Effector memory CD8-positive, alpha-beta T cell (primary cell): ENCODE measurements around the gene CELA3A.
"Not testable (repeated sequence)": the region's sequence is repeated elsewhere in the genome, so short reads cannot be mapped to it uniquely, and the experiment has no call there.

Experiments
- ATAC-seq: fragments of 150-1000 bp; cut with Tn5 transposase; replicated peaks from 2 replicates; pipeline ENCODE4 v1.10.0; 2021; ENCODE audit warnings: mild to moderate bottlenecking, moderate library complexity
- DNase-seq, 3 experiments: peaks; one replicate each; pipeline ENCODE4 v3.0.0; 2021
- H3K27ac Mint-ChIP-seq, 2 donors: one replicate each; pipeline ENCODE4 v1.8.0; 2022; ENCODE audit warnings: mild to moderate bottlenecking in 2 of 2, mixed read lengths in 2 of 2, moderate library complexity in 2 of 2
- H3K27me3 Mint-ChIP-seq, 2 donors: one replicate each; pipeline ENCODE4 v1.8.0; 2022; ENCODE audit warnings: mixed read lengths in 2 of 2
- H3K36me3 Mint-ChIP-seq: one replicate; pipeline ENCODE4 v1.8.0; 2022; ENCODE audit warnings: mild to moderate bottlenecking, moderate library complexity, mixed read lengths; ENCODE audit not compliant: insufficient read depth
- H3K4me1 Mint-ChIP-seq, 2 donors: one replicate each; pipeline ENCODE4 v1.8.0; 2022; ENCODE audit warnings: low read depth in 2 of 2, mixed read lengths in 2 of 2
- H3K4me3 Mint-ChIP-seq, 2 donors: one replicate each; pipeline ENCODE4 v1.8.0; 2022; ENCODE audit warnings: mild to moderate bottlenecking in 2 of 2, mixed read lengths in 2 of 2, moderate library complexity in 2 of 2
- H3K9me3 Mint-ChIP-seq, 2 donors: one replicate each; pipeline ENCODE4 v1.8.0; 2022; ENCODE audit warnings: mixed read lengths in 2 of 2

CELA3A gene

DNA sequence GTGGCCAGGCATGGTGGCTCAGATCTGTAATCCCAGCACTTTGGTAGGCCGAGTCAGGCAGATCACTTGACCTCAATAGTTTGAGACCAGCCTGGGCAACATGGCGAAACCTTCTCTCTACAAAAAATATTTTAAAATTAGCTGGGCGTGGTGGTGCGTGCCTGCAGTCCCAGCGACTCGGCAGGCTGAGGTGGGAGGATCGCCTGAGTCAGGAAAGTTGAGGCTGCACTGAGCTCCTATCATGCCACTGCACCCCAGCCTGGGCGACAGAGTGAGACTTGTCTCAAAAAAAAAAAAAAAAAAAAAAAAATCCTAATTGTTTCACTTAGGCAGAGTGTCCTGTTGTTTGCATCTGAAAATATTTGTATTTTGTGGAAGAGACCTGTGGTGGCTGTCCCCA, 6.7 kb upstream of the CELA3A start:
- not testable (repeated sequence) for H3K4me3 Mint-ChIP-seq, H3K9me3 Mint-ChIP-seq, H3K36me3 Mint-ChIP-seq, H3K27me3 Mint-ChIP-seq, H3K27ac Mint-ChIP-seq, H3K4me1 Mint-ChIP-seq, DNase-seq, ATAC-seq

DNA sequence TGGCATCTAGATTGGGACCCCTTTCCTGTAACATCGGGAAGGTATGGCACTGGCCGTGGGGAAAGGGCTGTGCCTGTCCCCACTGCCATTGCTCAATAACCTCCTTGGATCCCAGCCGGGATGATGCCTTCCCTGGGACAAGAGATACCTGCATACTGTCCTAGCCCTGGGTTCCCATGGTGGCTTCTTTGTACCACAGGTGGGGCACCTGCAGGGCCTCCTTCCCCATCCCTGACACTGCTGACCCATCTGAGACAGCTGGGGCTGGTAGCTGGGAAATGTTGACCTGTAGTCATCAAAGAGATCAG, 4.8 kb upstream of the CELA3A start:
- H3K36me3 Mint-ChIP-seq, ATAC-seq, H3K27me3 Mint-ChIP-seq, DNase-seq, H3K4me1 Mint-ChIP-seq, H3K4me3 Mint-ChIP-seq, H3K27ac Mint-ChIP-seq, H3K9me3 Mint-ChIP-seq: not testable (repeated sequence)

DNA sequence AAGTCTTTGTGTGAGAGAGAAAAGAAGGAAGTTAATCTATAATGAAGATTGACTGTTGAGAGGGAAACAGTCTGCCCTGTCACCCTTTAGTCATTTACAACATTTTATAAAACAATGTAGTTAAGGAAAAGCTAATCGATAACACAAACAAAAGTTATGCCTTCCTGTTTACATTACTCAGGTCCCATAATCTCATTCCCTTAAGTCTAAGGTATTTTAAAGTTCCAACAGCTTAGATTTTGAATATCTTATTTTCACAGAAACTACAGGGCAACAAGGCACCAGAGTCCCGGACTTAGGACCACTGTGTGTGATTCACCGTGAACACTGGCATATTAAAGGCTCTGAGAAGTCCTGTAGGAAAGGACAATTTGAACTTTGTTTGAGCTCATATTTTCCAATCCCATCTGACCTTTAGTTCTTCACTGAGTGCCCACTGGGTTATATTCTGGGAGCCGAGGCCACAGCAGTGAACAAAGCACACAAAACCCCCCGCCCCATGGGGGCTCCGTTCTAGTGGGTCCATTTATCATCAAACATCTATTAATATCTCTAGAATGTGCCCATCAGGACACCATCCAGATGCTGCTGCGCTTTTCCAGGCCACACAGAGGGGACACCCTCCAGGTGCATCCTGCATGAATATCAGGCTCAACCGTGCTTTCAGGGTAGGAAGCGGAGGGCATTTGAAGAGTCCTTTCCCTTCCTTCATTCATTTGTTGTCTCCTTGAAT, 3.4 kb upstream of the CELA3A start:
- H3K36me3 Mint-ChIP-seq, H3K9me3 Mint-ChIP-seq, ATAC-seq, H3K27me3 Mint-ChIP-seq, H3K4me3 Mint-ChIP-seq, H3K4me1 Mint-ChIP-seq, H3K27ac Mint-ChIP-seq, DNase-seq: not testable (repeated sequence)

DNA sequence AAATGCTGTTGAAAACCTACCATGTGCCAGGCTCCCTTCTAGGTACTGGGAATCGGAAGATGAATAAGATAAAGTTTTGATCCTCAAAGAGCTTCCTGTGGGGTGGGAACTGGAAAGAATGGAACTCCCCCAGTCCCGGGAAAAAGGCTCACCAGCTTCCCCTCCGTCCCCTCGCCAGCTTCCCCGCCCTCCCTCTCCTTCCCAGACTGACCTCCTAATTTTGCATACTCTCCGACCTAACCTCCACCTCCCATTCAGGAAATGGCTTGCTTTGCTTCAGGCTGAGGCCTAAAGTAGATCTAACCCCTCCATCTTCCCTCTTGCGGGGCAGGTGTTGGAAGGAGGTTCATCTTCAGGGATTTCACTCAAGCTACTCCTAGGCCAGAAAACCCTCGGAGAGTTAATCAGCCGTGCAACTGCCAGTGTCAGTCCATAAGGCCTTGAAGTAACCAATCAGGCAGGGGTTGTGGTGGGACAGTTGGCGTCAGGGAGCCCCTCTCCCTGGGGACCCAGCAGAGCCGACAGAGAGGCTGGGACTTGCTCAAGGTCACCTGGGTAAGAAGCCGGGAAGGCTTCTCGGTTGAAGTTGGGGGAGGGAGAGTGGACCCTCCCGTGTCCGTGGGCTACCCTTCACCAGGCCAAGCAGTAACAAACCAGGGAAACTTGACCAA, 2.7 kb upstream of the CELA3A start:
- ATAC-seq, H3K9me3 Mint-ChIP-seq, H3K27ac Mint-ChIP-seq, H3K4me3 Mint-ChIP-seq, DNase-seq, H3K4me1 Mint-ChIP-seq, H3K36me3 Mint-ChIP-seq, H3K27me3 Mint-ChIP-seq: not testable (repeated sequence)

DNA sequence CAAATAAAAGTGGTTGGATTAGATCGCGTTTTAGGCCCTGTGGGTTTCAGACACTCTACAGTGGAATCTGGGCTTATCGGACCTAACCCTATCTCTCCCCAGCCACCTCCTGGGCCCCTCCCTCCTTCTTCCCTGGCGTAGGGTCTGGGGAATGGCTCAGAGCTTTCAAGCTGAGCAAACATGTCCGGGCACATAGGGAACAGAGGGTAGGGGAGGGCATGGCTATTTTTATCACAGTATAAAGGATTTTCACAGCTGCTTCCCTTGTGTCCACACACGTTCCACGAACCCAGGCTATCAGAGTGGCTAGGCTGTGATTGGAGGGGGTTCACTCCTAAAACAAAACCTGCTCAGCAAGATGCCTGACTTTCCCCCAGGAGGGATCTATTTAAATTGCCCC, 1.8 kb upstream of the CELA3A start:
- H3K4me1 Mint-ChIP-seq, H3K27me3 Mint-ChIP-seq, H3K4me3 Mint-ChIP-seq, H3K36me3 Mint-ChIP-seq, H3K27ac Mint-ChIP-seq, H3K9me3 Mint-ChIP-seq, DNase-seq, ATAC-seq: not testable (repeated sequence)

DNA sequence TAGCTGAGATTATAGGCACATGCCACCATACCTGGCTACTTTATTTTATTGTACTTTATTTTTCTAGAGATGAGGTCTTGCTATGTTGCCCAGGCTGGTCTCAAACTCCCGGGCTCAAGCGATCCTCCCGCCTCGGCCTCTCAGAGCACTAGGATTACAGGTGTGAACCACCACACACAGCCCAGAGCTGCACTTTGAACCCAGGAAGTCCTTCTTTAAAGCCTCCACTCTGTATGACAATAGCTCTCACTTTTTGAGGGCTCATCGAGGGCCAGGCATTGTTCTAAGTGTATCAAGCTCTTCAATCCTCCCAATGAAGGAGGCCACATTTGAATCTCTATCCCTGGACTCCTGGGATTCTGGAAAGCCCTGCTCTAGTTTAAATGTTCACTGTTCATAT, 1.0 kb downstream of the CELA3A start:
- not testable (repeated sequence) for ATAC-seq, H3K4me3 Mint-ChIP-seq, DNase-seq, H3K27me3 Mint-ChIP-seq, H3K4me1 Mint-ChIP-seq, H3K9me3 Mint-ChIP-seq, H3K36me3 Mint-ChIP-seq
- peak overlapping the region in 1 of 2 donors; percentile 49 for H3K27ac Mint-ChIP-seq

DNA sequence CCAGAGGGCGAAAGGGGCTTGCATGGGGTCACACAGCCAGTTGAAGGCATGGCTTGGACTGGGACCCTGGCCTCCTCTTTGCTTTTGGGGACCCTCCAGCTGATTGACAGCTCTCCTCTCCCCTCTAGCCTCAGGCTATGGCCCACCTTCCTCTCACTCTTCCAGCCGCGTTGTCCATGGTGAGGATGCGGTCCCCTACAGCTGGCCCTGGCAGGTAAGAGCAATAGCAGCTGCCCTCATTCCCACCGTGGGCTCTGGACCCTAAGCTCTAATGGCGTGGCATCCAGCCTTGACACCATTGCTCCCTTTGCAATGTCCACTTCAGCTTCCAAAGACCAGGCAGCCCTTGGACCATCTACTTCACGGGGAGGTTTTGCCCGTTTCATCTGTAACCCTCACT, 1.4 kb downstream of the CELA3A start:
- H3K4me3 Mint-ChIP-seq, ATAC-seq, H3K27me3 Mint-ChIP-seq: not testable (repeated sequence)

DNA sequence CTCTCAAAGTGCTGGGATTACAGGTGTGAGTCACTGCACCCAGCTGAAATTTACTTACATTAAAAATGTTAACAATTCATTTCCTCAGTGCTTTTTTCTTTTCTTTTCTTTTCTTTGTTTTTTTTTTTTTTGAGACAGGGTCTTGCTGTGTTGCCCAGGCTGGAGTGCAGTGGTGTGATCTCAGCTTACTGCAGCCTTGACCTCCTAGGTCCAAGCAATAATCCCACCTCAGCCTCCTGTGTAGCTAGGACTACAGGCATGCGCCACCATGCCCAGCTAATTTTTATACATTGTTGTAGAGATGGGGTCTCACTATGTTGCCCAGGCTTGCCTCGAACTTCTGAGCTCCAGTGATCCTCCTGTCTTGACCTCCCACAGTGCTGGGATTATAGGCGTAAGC, 2.5 kb downstream of the CELA3A start:
- not testable (repeated sequence) for H3K4me1 Mint-ChIP-seq, H3K36me3 Mint-ChIP-seq, DNase-seq, ATAC-seq, H3K4me3 Mint-ChIP-seq, H3K27ac Mint-ChIP-seq, H3K9me3 Mint-ChIP-seq, H3K27me3 Mint-ChIP-seq

More for the DNA sequence above, 1.4 kb downstream of the CELA3A start:
- not testable (repeated sequence) for H3K4me1 Mint-ChIP-seq, H3K36me3 Mint-ChIP-seq, DNase-seq, H3K9me3 Mint-ChIP-seq
- peak overlapping the region in 1 of 2 donors; percentile 49 for H3K27ac Mint-ChIP-seq

DNA sequence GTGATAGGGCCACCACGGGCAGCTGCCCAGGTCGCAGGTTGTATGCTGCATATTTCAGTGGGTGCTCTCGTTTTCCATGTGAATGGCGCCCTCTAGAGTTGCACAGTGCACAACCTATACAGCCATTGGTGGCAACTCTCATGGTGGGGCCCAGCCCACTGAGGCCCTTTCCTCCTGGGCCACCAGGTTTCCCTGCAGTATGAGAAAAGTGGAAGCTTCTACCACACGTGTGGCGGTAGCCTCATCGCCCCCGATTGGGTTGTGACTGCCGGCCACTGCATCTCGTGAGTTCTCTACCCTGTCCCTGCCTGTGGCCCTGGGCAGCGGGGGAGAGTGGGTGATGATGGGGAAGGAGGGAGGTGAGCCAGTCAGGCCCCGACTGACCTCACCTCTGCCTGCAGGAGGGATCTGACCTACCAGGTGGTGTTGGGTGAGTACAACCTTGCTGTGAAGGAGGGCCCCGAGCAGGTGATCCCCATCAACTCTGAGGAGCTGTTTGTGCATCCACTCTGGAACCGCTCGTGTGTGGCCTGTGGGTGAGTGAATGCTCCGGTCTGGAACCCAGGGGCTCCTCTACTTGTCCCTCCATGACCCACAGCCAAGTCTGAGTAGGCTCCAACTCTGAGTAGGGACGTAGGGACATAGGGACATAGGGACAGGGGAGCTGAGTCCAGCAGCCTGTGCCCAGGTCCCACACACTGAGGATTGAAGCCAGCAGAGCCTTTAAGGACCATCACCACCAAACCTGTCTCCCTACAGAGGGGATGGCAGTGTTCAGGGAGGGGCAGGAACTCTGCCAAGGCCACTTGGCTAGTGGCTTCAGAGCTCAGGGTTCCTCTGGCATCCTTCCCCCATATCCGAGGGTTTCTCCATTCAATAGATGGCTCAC, 4.0 kb downstream of the CELA3A start:
- not testable (repeated sequence) for H3K27me3 Mint-ChIP-seq, H3K36me3 Mint-ChIP-seq, H3K4me1 Mint-ChIP-seq, H3K4me3 Mint-ChIP-seq, H3K9me3 Mint-ChIP-seq, H3K27ac Mint-ChIP-seq
- peak; percentile 51 for ATAC-seq
- peak in 2 of 3 experiments; percentile 11 to 27 for DNase-seq

DNA sequence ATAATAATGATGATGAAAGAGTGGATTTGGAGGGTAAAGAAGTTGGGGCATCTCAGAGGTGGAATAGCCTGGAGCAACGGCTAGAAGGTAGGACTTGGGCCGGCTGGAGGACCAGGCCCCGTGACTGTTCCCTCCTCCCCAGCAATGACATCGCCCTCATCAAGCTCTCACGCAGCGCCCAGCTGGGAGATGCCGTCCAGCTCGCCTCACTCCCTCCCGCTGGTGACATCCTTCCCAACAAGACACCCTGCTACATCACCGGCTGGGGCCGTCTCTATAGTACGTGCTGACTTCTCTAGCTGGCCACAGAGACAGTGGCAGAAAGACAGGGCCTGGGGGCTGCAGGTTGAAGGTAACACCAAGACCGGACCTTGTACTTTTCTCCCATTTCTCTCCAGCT, 5.3 kb downstream of the CELA3A start:
- H3K36me3 Mint-ChIP-seq, H3K27me3 Mint-ChIP-seq, ATAC-seq: not testable (repeated sequence)

DNA sequence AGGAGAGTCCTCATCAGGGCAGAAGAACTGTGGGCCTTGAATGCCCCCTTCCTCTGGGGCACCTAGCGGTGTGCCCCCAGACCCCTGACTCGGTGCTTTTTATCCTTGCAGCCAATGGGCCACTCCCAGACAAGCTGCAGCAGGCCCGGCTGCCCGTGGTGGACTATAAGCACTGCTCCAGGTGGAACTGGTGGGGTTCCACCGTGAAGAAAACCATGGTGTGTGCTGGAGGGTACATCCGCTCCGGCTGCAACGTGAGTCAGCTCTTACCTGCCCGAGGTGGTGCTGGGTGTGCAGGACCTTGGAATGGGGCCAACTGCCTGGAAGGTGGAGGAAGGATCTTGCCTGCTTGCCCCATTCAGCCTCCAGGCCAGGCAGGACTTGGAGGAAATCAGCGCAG, 5.8 kb downstream of the CELA3A start:
- not testable (repeated sequence) for H3K4me3 Mint-ChIP-seq, H3K4me1 Mint-ChIP-seq, H3K27me3 Mint-ChIP-seq, H3K36me3 Mint-ChIP-seq, H3K27ac Mint-ChIP-seq, DNase-seq, H3K9me3 Mint-ChIP-seq, ATAC-seq

More for the DNA sequence above, 5.3 kb downstream of the CELA3A start:
- H3K4me3 Mint-ChIP-seq, H3K4me1 Mint-ChIP-seq, H3K9me3 Mint-ChIP-seq, DNase-seq, H3K27ac Mint-ChIP-seq: not testable (repeated sequence)

DNA sequence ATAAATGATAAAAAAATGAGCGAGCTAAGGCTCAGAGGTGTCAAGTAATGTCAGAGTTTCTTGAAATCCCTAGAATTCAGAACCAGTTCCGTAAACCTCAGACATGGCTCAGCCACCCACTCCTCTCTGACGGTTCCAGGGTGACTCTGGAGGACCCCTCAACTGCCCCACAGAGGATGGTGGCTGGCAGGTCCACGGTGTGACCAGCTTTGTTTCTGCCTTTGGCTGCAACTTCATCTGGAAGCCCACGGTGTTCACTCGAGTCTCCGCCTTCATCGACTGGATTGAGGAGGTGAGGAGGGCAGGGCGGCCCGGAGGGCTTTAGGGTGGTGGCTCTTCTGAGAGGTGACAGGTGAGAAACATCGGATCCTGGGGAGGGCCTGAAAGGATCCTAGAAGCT, 8.1 kb downstream of the CELA3A start:
- not testable (repeated sequence) for H3K9me3 Mint-ChIP-seq, H3K27ac Mint-ChIP-seq, H3K27me3 Mint-ChIP-seq, DNase-seq, H3K36me3 Mint-ChIP-seq, H3K4me3 Mint-ChIP-seq, H3K4me1 Mint-ChIP-seq, ATAC-seq

DNA sequence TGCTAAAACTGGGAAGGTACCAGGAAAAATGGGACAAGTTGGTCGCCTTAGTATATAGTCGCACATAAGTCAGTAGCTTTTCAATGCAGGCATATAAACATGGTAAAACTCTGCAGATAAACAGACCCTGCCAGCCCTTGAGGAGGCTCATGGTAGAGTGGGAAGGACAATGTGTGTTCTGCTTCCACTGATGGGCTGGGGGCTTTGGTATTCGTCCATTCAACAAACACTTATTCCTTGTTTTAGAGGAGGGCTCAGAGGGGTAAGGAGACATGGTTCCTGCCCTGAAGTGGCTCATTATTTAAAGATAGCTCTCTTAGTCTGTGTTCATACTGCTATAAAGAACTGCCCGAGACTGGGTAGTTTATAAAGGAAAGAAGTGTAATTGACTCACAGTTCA, 11.3 kb downstream of the CELA3A start:
- not testable (repeated sequence) for H3K4me3 Mint-ChIP-seq, H3K9me3 Mint-ChIP-seq, H3K36me3 Mint-ChIP-seq, H3K4me1 Mint-ChIP-seq, ATAC-seq, DNase-seq, H3K27me3 Mint-ChIP-seq, H3K27ac Mint-ChIP-seq
